Cardiac fibroblast (primary cell): ENCODE results near the gene PDZD8.
A peak's percentile ranks its signal among the peaks of the same experiment; 100 is the strongest.

Experiments
- DNase-seq, 2 donors: peaks; one replicate each; pipeline versions ENCODE4 v3.0.0 to v3.0.0-alpha.2; 2010; ENCODE audit warnings: low read depth in 2 of 2
- H3K4me3 ChIP-seq, 2 donors: replicated peaks in 1 of 2; 1 replicate in 1 of 2; 2 replicates in 1 of 2; pipeline ENCODE4 v1.5.1; 2011; ENCODE audit warnings: low read depth in 2 of 2, low read length in 2 of 2, mild to moderate bottlenecking in 2 of 2, moderate library complexity in 1 of 2
- TF ChIP-seq, protein P1 (sequence below): IDR thresholded peaks from one replicate; pipeline ENCODE4 v1.5.1; 2011; ENCODE audit warnings: low read depth, mild to moderate bottlenecking, low read length, inconsistent platforms

The PDZD8 gene

GRCh38 chr10:117339578-117339977 is 35.7 kb downstream of the PDZD8 start:
- H3K4me3 ChIP-seq = no peak overlapping the region
- DNase-seq = peak; percentile 71 to 78
- TF ChIP-seq, protein P1, sequence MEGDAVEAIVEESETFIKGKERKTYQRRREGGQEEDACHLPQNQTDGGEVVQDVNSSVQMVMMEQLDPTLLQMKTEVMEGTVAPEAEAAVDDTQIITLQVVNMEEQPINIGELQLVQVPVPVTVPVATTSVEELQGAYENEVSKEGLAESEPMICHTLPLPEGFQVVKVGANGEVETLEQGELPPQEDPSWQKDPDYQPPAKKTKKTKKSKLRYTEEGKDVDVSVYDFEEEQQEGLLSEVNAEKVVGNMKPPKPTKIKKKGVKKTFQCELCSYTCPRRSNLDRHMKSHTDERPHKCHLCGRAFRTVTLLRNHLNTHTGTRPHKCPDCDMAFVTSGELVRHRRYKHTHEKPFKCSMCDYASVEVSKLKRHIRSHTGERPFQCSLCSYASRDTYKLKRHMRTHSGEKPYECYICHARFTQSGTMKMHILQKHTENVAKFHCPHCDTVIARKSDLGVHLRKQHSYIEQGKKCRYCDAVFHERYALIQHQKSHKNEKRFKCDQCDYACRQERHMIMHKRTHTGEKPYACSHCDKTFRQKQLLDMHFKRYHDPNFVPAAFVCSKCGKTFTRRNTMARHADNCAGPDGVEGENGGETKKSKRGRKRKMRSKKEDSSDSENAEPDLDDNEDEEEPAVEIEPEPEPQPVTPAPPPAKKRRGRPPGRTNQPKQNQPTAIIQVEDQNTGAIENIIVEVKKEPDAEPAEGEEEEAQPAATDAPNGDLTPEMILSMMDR = no peak

DNA sequence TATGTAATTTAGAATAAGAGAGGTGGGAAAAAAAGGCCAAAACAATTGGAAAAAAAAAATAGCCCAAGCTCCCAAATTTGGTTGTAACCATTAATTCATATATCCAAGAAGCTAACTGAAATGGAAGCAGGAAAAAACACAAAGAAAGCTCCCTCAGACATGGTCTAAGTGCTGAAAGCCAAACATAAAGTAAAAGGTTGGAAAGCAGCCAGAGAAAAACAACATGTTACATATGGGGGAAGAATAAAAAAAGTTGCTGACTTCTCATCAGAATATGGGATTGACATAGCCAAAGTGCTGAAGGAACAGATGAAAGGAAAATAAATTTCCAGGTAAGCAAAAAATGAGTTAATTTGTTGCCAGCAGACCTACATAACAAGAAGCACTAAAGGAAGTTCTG is 40.3 kb downstream of the PDZD8 start:
- H3K4me3 ChIP-seq = no peak overlapping the region
- peak in 1 of 2 donors; percentile 10 for DNase-seq
- TF ChIP-seq, protein P1 = no peak

DNA sequence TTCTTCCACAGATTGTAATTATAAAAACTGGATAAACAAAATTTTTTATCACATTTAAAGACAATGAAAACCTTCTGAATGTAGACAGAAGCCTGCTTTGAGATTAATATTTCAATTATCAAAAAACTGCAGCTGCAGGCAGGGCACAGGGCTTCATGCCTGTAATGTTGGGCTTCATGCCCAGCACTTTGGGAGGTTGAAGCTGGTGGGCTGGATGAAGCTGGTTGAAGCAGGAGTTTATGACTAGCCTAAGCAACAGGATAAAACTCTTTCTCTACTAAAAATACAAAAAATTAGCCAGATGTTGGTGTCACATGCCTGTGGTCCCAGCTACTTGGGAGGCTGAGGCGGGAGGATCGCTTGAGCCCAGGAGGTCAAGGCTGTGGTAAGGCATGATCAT is 41.2 kb downstream of the PDZD8 start:
- DNase-seq = peak; percentile 5 to 54
- H3K4me3 ChIP-seq = no peak overlapping the region
- TF ChIP-seq, protein P1 = no peak

DNA sequence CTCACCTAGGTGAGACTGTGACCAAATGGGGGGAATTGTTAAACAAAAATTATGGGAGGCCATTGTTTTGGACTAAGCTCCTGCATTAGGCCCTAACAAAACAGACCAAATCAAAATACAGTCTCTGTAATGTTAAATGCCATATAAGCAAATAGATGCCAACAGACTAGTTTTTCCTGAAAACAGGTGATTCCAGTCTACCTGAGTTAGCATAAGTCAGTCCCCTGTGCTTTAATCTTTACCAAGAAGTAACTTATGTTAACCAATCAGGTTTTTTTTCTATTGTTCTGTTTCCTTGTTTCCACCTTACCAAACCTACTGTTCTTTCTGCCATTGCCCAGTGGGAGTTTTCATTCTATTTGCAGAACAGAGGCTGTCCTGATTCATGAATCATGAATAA is 48.0 kb downstream of the PDZD8 start:
- DNase-seq = no peak
- TF ChIP-seq, protein P1 = no peak
- no peak overlapping the region for H3K4me3 ChIP-seq

DNA sequence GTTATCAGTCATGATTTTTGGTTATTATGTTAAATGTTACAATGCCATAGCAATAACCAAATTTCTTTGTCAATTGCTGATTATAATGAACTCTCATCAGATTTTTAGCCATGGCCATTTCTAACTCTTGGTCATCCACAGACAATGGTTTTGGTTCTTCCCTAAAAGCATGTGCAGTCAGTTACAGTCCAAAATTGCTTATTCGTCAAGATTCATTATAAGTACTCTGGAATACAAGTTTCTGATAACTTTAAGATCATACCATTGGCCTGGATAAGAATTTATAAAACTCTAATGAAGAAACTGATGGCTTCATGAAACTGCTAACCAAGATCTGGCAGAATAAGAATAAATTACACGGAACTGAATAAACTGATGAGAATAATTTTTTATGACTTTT is 50.9 kb downstream of the PDZD8 start:
- TF ChIP-seq, protein P1 = no peak
- DNase-seq = no peak
- no peak overlapping the region for H3K4me3 ChIP-seq

GRCh38 chr10:117322260-117322659 is 53.0 kb downstream of the PDZD8 start:
- no peak overlapping the region for H3K4me3 ChIP-seq
- TF ChIP-seq, protein P1 = no peak
- peak in 1 of 2 donors; percentile 6 for DNase-seq

DNA sequence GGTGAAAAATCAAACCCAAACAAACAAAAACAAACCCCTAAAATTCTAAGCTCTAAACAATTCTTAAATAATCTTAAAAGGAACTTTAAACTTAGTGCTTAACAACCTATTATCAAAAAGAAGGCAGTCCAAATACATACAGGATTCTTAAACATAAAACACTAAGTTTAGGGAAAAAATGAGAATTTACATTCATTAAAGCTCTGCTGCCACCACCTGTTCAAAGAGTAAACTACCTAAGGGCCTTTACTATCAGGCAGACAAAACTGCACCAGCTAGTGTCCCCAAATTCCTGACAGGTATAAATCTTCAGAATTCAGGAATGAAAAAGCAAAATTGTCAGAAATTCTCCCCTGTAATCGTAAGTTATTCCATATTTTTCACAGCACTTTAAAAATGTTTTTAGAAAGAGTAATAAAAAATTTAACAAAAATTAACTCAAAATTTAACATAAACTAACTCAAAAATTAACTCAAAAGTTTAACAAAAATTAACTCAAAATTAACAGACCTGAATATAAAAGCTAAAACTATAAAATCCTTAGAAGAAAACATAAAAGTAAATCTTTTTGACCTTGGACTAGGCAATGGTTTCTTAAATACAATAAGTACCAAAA is 55.1 kb downstream of the PDZD8 start:
- peak; percentile 42 to 52 for DNase-seq
- TF ChIP-seq, protein P1 = peak; percentile 52
- no peak overlapping the region for H3K4me3 ChIP-seq
